H1 (cell line): ENCODE measurements around the gene KLHDC7A.

Experiments
- CHD2 ChIP-seq: IDR thresholded peaks from 2 replicates; pipeline ENCODE4 v1.6.1; 2012; ENCODE audit warnings: low read length, improper control_type of control experiment
- E2F6 ChIP-seq: IDR thresholded peaks from 2 replicates; pipeline ENCODE4 v1.6.1; 2012; ENCODE audit warnings: inconsistent platforms
- POLR2A ChIP-seq, 2 experiments: IDR thresholded peaks; 1 replicate in 1 of 2; 2 replicates in 1 of 2; pipeline ENCODE4 v1.6.1; 2011; ENCODE audit warnings: low read depth in 2 of 2, low read length in 2 of 2, mild to moderate bottlenecking in 2 of 2; ENCODE audit errors: control extremely low read depth in 1 of 2

DNA sequence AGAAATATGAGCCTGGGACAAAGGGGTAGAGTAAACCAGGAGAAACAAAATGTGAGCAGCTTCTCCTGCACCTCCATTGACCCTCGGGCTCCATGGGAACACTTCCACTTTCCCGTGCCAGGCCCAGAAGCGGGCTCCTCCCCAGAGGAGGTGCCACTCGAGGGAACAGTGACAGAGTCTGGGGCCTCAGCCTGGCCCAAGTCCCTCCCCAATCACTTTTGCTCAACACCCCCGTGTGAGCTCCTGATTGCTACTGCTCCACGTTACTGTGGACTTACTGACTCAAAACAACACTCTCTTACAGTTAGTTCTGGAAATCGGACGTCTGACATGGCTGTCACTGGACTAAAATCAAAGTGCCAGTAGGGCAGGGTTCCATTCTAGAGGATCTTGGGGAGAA is 17.7 kb upstream of the KLHDC7A start:
- TF ChIP-seq CHD2: no peak
- no peak for TF ChIP-seq POLR2A (IDR thresholded peaks at IDR 0.05; ENCODE audit: control extremely low read depth in 1 of 2, low read depth in 2 of 2, low read length in 2 of 2)
- no peak for TF ChIP-seq E2F6
